ENCODE data around the gene TPGS2.

The TPGS2 gene

GRCh38 chr18:36782710-36783109 is 46.1 kb downstream of the TPGS2 start:
- no peak for TF ChIP-seq CTCF (IDR thresholded peaks at IDR 0.05; ENCODE audit: unreplicated experiment in 3 of 3)
- no peak overlapping the region for H3K4me3 Mint-ChIP-seq
- peaks cover 22% of the 10 kb centered on the region for H3K36me3 Mint-ChIP-seq (ENCODE audit: low read depth)
- no peak overlapping the region for H3K27ac Mint-ChIP-seq
- H3K9me3 Mint-ChIP-seq: no peaks in the 10 kb centered on the region
- H3K27me3 Mint-ChIP-seq (ENCODE audit: low read depth): peaks cover under 1% of the 10 kb centered on the region
- H3K4me1 Mint-ChIP-seq: no peaks in the 10 kb centered on the region

- no peak for TF ChIP-seq CTCF (IDR thresholded peaks at IDR 0.05; ENCODE audit: unreplicated experiment in 3 of 3)
- H3K9me3 Mint-ChIP-seq: no peaks in the 10 kb centered on the region
- H3K27me3 Mint-ChIP-seq (ENCODE audit: low read depth): peaks cover 5% of the 10 kb centered on the region
- no peak overlapping the region for H3K27ac Mint-ChIP-seq
- H3K36me3 Mint-ChIP-seq (ENCODE audit: low read depth): peaks cover 15% of the 10 kb centered on the region
- H3K4me1 Mint-ChIP-seq: no peaks in the 10 kb centered on the region
- no peak overlapping the region for H3K4me3 Mint-ChIP-seq
Measured at GRCh38 chr18:36780748-36781147, 48.1 kb downstream of the TPGS2 start.

GRCh38 chr18:36777566-36777965 is 51.2 kb downstream of the TPGS2 start:
- Mint-ChIP-seq H3K36me3 (ENCODE audit: low read depth) (peaks cover 17% of the 10 kb centered on the region), H3K27me3 (ENCODE audit: low read depth) (peaks cover 8% of the 10 kb centered on the region), H3K9me3 (no peaks in the 10 kb centered on the region), H3K27ac (no peak overlapping the region), H3K4me1 (peaks cover 4% of the 10 kb centered on the region), H3K4me3 (no peak overlapping the region)
- TF ChIP-seq CTCF (IDR thresholded peaks at IDR 0.05; ENCODE audit: unreplicated experiment in 3 of 3): no peak

GRCh38 chr18:36776650-36777049 is 52.2 kb downstream of the TPGS2 start:
- Mint-ChIP-seq H3K4me1 (peaks cover 13% of the 10 kb centered on the region), H3K9me3 (no peaks in the 10 kb centered on the region), H3K4me3 (no peak overlapping the region), H3K27me3 (ENCODE audit: low read depth) (peaks cover 8% of the 10 kb centered on the region), H3K27ac (no peak overlapping the region), H3K36me3 (ENCODE audit: low read depth) (peaks cover 17% of the 10 kb centered on the region)
- TF ChIP-seq CTCF (IDR thresholded peaks at IDR 0.05; ENCODE audit: unreplicated experiment in 3 of 3): no peak

GRCh38 chr18:36775396-36775795 is 53.4 kb downstream of the TPGS2 start:
- H3K36me3 Mint-ChIP-seq (ENCODE audit: low read depth): peaks cover 17% of the 10 kb centered on the region
- peaks cover 8% of the 10 kb centered on the region for H3K27me3 Mint-ChIP-seq (ENCODE audit: low read depth)
- H3K4me1 Mint-ChIP-seq: peaks cover 22% of the 10 kb centered on the region
- no peaks in the 10 kb centered on the region for H3K9me3 Mint-ChIP-seq
- H3K4me3 Mint-ChIP-seq: no peak overlapping the region
- no peak for TF ChIP-seq CTCF (IDR thresholded peaks at IDR 0.05; ENCODE audit: unreplicated experiment in 3 of 3)
- no peak overlapping the region for H3K27ac Mint-ChIP-seq

- H3K9me3 Mint-ChIP-seq: no peaks in the 10 kb centered on the region
- H3K27me3 Mint-ChIP-seq (ENCODE audit: low read depth): peaks cover 14% of the 10 kb centered on the region
- peaks cover 5% of the 10 kb centered on the region for H3K36me3 Mint-ChIP-seq (ENCODE audit: low read depth)
- H3K4me3 Mint-ChIP-seq: no peak overlapping the region
- TF ChIP-seq CTCF (IDR thresholded peaks at IDR 0.05; ENCODE audit: unreplicated experiment in 3 of 3): no peak
- H3K27ac Mint-ChIP-seq: peak overlapping the region; percentile 53 to 65 (median 60)
- peaks cover 22% of the 10 kb centered on the region for H3K4me1 Mint-ChIP-seq
Measured at GRCh38 chr18:36772241-36772723, 56.5 kb downstream of the TPGS2 start.
